ENCODE data around the gene VPS26B. TPM values are rescaled to one million over a fixed set of nuclear protein-coding genes. Genes with fewer than 3 reads are reported as not detected.

VPS26B gene
- total and polyA plus RNA-seq, 8 donors, result 11.7 to 90.4 (median 23.2) TPM

- 89 to 94% (median 92%) methylated on average over 12 to 13 of the region's 13 CpGs for WGBS, 5 donors
- TF ChIP-seq POLR2AphosphoS5 (IDR thresholded peaks at IDR 0.05) (no peak), POLR2A (IDR thresholded peaks at IDR 0.05) (no peak), EP300 (IDR thresholded peaks at IDR 0.05) (no peak), CTCF (IDR thresholded peaks at IDR 0.05) (no peak)
- H3K36me3 ChIP-seq, result no peaks in the 10 kb centered on the region
- no peak for DNase-seq
- H3K9me3 ChIP-seq, result no peaks in the 10 kb centered on the region
- H3K27ac ChIP-seq, result no peak overlapping the region
- no peaks in the 10 kb centered on the region for H3K4me1 ChIP-seq
- intact Hi-C loops (cut with DNase I; ENCODE audit: low total_unique reads), result no loop called here
- H3K4me3 ChIP-seq, result no peak overlapping the region
- H3K27me3 ChIP-seq, result peaks cover 0 to 5% (median 0%) of the 10 kb centered on the region in 3 donors
Observed at GRCh38 chr11:134288486-134288885, 64.0 kb downstream of the VPS26B start.

GRCh38 chr11:134289167-134289566, 64.7 kb downstream of the VPS26B start:
- no peak for TF ChIP-seq POLR2AphosphoS5 (IDR thresholded peaks at IDR 0.05)
- no peak for TF ChIP-seq POLR2A (IDR thresholded peaks at IDR 0.05)
- no peak for TF ChIP-seq CTCF (IDR thresholded peaks at IDR 0.05)
- TF ChIP-seq EP300 (IDR thresholded peaks at IDR 0.05), result no peak
- 76 to 82% (median 79%) methylated on average over 4 of the region's 4 CpGs for WGBS, 5 donors
- H3K4me3 ChIP-seq, result no peak overlapping the region
- no peaks in the 10 kb centered on the region for H3K4me1 ChIP-seq
- no peak for DNase-seq
- intact Hi-C loops (cut with DNase I; ENCODE audit: low total_unique reads), result no loop called here
- H3K9me3 ChIP-seq, result no peaks in the 10 kb centered on the region
- peaks cover 0 to 9% (median 0%) of the 10 kb centered on the region in 3 donors for H3K27me3 ChIP-seq
- no peaks in the 10 kb centered on the region for H3K36me3 ChIP-seq
- no peak overlapping the region for H3K27ac ChIP-seq

- H3K27ac ChIP-seq, result no peak overlapping the region
- peak in 1 of 2 donors; percentile 44 for DNase-seq
- WGBS, 5 donors, result 21 to 50% (median 30%) methylated on average over 10 to 12 of the region's 12 CpGs
- TF ChIP-seq POLR2A (IDR thresholded peaks at IDR 0.05) (no peak), CTCF (IDR thresholded peaks at IDR 0.05) (no peak), EP300 (IDR thresholded peaks at IDR 0.05) (no peak), POLR2AphosphoS5 (IDR thresholded peaks at IDR 0.05) (no peak)
- H3K9me3 ChIP-seq, result no peaks in the 10 kb centered on the region
- peaks cover 0 to 9% (median 0%) of the 10 kb centered on the region in 3 donors for H3K27me3 ChIP-seq
- H3K36me3 ChIP-seq, result no peaks in the 10 kb centered on the region
- intact Hi-C loops (cut with DNase I; ENCODE audit: low total_unique reads), result no loop called here
- no peak overlapping the region for H3K4me3 ChIP-seq
- no peaks in the 10 kb centered on the region for H3K4me1 ChIP-seq
Observed at GRCh38 chr11:134289789-134290188, 65.3 kb downstream of the VPS26B start.

GRCh38 chr11:134290646-134291045, 66.2 kb downstream of the VPS26B start:
- WGBS, 5 donors, result 86 to 92% (median 87%) methylated on average over 7 of the region's 7 CpGs
- TF ChIP-seq EP300 (IDR thresholded peaks at IDR 0.05) (no peak), POLR2A (IDR thresholded peaks at IDR 0.05) (no peak), POLR2AphosphoS5 (IDR thresholded peaks at IDR 0.05) (no peak), CTCF (IDR thresholded peaks at IDR 0.05) (no peak)
- no peaks in the 10 kb centered on the region for H3K36me3 ChIP-seq
- H3K27me3 ChIP-seq, result peaks cover 0 to 9% (median 0%) of the 10 kb centered on the region in 3 donors
- no peaks in the 10 kb centered on the region for H3K9me3 ChIP-seq
- H3K4me3 ChIP-seq, result no peak overlapping the region
- intact Hi-C loops (cut with DNase I; ENCODE audit: low total_unique reads), result no loop called here
- no peaks in the 10 kb centered on the region for H3K4me1 ChIP-seq
- H3K27ac ChIP-seq, result no peak overlapping the region
- no peak for DNase-seq

Data from stomach (tissue), 9 donors.